Panc1 (cell line): ENCODE data around the gene LRRC74A. TPM values are rescaled to one million over a fixed set of nuclear protein-coding genes. Genes with fewer than 3 reads are reported as not detected.

Source experiments
- ATAC-seq: fragments of 200-7000 bp; cut with Tn5 transposase; 2 replicates; pipeline ENCODE4 v1.9.1; 2020; ENCODE audit warnings: mild to moderate bottlenecking, moderate library complexity
- BruUV-seq: library from RNA; stranded (reverse); fragments of 400-500 nt; replicated peaks from 2 replicates; lab custom pipeline; 2021; lab: Mats Ljungman, UMichigan
- CTCF ChIA-PET: fragments of 300-600 bp; sonication (Branson Sonifier 250); formaldehyde crosslinking; loops from one replicate; lab custom pipeline; 2022; ENCODE audit warnings: antibody characterized with exemption; lab: Charles Lee
- POLR2A ChIA-PET: fragments of 300-600 bp; sonication (Branson Sonifier 250); formaldehyde crosslinking; loops from one replicate; lab custom pipeline; 2022; ENCODE audit warnings: antibody characterized with exemption; lab: Charles Lee
- DNase-seq: peaks from one replicate; pipeline ENCODE4 v3.0.0-alpha.2; 2010; ENCODE audit warnings: low read depth, low spot score
- H3K27ac ChIP-seq: 2 replicates; pipeline ENCODE4 v1.5.1; 2011; ENCODE audit warnings: mild to moderate bottlenecking, low read length, inconsistent platforms
- H3K27me3 ChIP-seq: fragments of 200-500 bp; sonication (Bioruptor generic); 2 replicates; pipeline ENCODE4 v1.6.0; 2014; ENCODE audit warnings: low read length, inconsistent platforms; ENCODE audit not compliant: control insufficient read depth, insufficient read depth
- H3K36me3 ChIP-seq: fragments of 200-500 bp; sonication (Bioruptor generic); 2 replicates; pipeline ENCODE4 v1.5.1; 2014; ENCODE audit warnings: inconsistent platforms, mild to moderate bottlenecking, low read length, moderate library complexity; ENCODE audit not compliant: control insufficient read depth, insufficient read depth
- H3K4me1 ChIP-seq: 2 replicates; pipeline ENCODE4 v1.5.1; 2011; ENCODE audit warnings: inconsistent platforms, mild to moderate bottlenecking, low read length, moderate library complexity; ENCODE audit not compliant: control insufficient read depth, insufficient read depth
- H3K4me3 ChIP-seq, 2 experiments: 2 replicates each; pipeline ENCODE4 v1.5.1; 2011 to 2012; ENCODE audit warnings: low read depth in 2 of 2, low read length in 2 of 2, mild to moderate bottlenecking in 2 of 2, inconsistent platforms in 1 of 2, moderate library complexity in 1 of 2
- H3K9me3 ChIP-seq: fragments of 200-500 bp; sonication (Bioruptor generic); 2 replicates; pipeline ENCODE4 v1.5.1; 2014; ENCODE audit warnings: low read depth, mild to moderate bottlenecking, inconsistent platforms, low read length, moderate library complexity; ENCODE audit not compliant: control insufficient read depth, insufficient read depth
- CTCF ChIP-seq: fragments of 450-650 bp; IDR thresholded peaks from 2 replicates; pipeline ENCODE4 v1.5.1; 2017; ENCODE audit warnings: mild to moderate bottlenecking
- POLR2AphosphoS5 ChIP-seq: IDR thresholded peaks from 2 replicates; pipeline ENCODE4 v1.6.1; 2012; ENCODE audit warnings: mild to moderate bottlenecking, low read depth, low read length, moderate library complexity
- REST ChIP-seq, 2 experiments: IDR thresholded peaks; 2 replicates each; pipeline ENCODE4 v1.6.1; 2011 to 2012; ENCODE audit warnings: low read depth in 2 of 2, control low read depth in 1 of 2, low read length in 1 of 2, mild to moderate bottlenecking in 1 of 2, moderate library complexity in 1 of 2; ENCODE audit not compliant: insufficient read depth in 1 of 2
- SIN3A ChIP-seq: IDR thresholded peaks from 2 replicates; pipeline ENCODE4 v1.6.1; 2012; ENCODE audit warnings: low read depth, mild to moderate bottlenecking, low read length, moderate library complexity, borderline replicate concordance; ENCODE audit not compliant: insufficient read depth
- TCF7L2 ChIP-seq: IDR thresholded peaks from 2 replicates; pipeline ENCODE4 v1.6.1; 2011; ENCODE audit warnings: mild to moderate bottlenecking, low read depth, low read length, inconsistent platforms
- in situ Hi-C: cut with HindIII; loops from 2 replicates; pipeline ENCODE4 v1.10.0; 2016; ENCODE audit warnings: low sequenced_read_pairs, low pct_unique_long_range_greater_than_20kb
- intact Hi-C: fragments of 100-400 bp; cut with micrococcal nuclease; formaldehyde crosslinking; loops from one replicate; pipeline ENCODE4 v1.10.0; 2022; ENCODE audit not compliant: unreplicated experiment
- total RNA-seq: library from RNA; stranded (reverse); gene quantifications from one replicate; pipeline ENCODE4 v1.2.1, GENCODE V29; 2021; ENCODE audit not compliant: unreplicated experiment

LRRC74A gene
- total RNA-seq, 1 experiment from 2014 or later = not detected

DNA sequence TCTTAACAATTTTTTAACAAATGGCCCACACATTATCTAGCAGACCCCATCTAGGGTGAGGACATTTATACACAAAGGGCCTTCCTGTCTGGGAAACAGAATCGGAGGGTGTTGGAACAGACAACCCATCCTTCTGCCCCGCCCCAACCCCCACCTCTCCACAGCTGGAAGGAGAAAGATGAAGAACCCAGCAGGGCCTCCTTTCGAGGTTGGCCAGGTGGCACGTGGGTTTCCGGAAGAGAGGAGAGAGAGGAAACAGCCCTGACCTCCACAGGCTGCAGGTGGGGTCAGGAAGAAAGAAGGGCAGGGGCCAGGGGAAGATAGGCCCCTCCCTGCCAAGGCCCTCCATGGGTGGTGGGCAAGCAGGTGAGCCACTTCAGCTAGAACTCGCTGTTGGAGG, 57.2 kb downstream of the LRRC74A start:
- H3K27ac ChIP-seq = no peak overlapping the region
- ATAC-seq = no peak
- POLR2A ChIA-PET = no interaction called here

GRCh38 chr14:76884394-76884793, 58.2 kb downstream of the LRRC74A start:
- Histone ChIP-seq H3K27ac (no peak overlapping the region), H3K4me1 (no peaks in the 10 kb centered on the region), H3K4me3 (no peak overlapping the region), H3K9me3 (no peaks in the 10 kb centered on the region), H3K27me3 (no peaks in the 10 kb centered on the region), H3K36me3 (no peaks in the 10 kb centered on the region)
- no TSS peak for BruUV-seq
- TF ChIP-seq POLR2AphosphoS5 (no peak), TCF7L2 (no peak), CTCF (no peak), REST (IDR thresholded peaks at IDR 0.05; ENCODE audit: insufficient read depth in 1 of 2, low read depth in 2 of 2, low read length in 1 of 2) (no peak), SIN3A (no peak)
- in situ Hi-C loops (no loop called here), intact Hi-C loops (no loop called here)
- ChIA-PET CTCF (no interaction called here), POLR2A (no interaction called here)
- DNase-seq = no peak
- no peak for ATAC-seq

More for the DNA sequence above, 57.2 kb downstream of the LRRC74A start:
- TF ChIP-seq POLR2AphosphoS5 (no peak), CTCF (no peak), REST (IDR thresholded peaks at IDR 0.05; ENCODE audit: insufficient read depth in 1 of 2, low read depth in 2 of 2, low read length in 1 of 2) (no peak), TCF7L2 (no peak), SIN3A (no peak)
- H3K27me3 ChIP-seq = no peaks in the 10 kb centered on the region
- DNase-seq = no peak
- BruUV-seq = no TSS peak
- intact Hi-C loops (no loop called here), in situ Hi-C loops (no loop called here)
- no peaks in the 10 kb centered on the region for H3K9me3 ChIP-seq
- no peaks in the 10 kb centered on the region for H3K4me1 ChIP-seq
- CTCF ChIA-PET = no interaction called here
- no peak overlapping the region for H3K4me3 ChIP-seq
- no peaks in the 10 kb centered on the region for H3K36me3 ChIP-seq
